ENCODE results near the gene OR13F1. TPM values are rescaled to one million over a fixed set of nuclear protein-coding genes. Genes with fewer than 3 reads are reported as not detected.

OR13F1 gene, protein sequence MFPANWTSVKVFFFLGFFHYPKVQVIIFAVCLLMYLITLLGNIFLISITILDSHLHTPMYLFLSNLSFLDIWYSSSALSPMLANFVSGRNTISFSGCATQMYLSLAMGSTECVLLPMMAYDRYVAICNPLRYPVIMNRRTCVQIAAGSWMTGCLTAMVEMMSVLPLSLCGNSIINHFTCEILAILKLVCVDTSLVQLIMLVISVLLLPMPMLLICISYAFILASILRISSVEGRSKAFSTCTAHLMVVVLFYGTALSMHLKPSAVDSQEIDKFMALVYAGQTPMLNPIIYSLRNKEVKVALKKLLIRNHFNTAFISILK
- total RNA-seq (not detected), total RNA-seq (0 to 0.08 (median 0) reads per million in 172 experiments)
- not detected for polyA plus RNA-seq (2013, experiment 1 of 2)
- not detected for polyA plus RNA-seq (2013, experiment 2 of 2)

- Histone ChIP-seq H3K36me3 (ENCODE audit: insufficient read depth, low read length) (no peaks in the 10 kb centered on the region), H3K27ac (ENCODE audit: low read depth in 1 of 2, low read length in 2 of 2) (no peak within 1 kb of the TSS), H3K4me1 (ENCODE audit: insufficient read depth, low read length) (no peaks in the 10 kb centered on the region), H3K27me3 (ENCODE audit: control insufficient read depth in 1 of 2, insufficient read depth in 2 of 2, low read length in 2 of 2) (no peaks in the 10 kb centered on the region), H3K9me3 (ENCODE audit: control insufficient read depth in 1 of 2, insufficient read depth in 1 of 2, low read length in 2 of 2) (no peaks in the 10 kb centered on the region), H3K4me3 (ENCODE audit: low read length) (no peak within 1 kb of the TSS)
- Mint-ChIP-seq H3K9me3 (no peaks in the 10 kb centered on the region), H3K27me3 (no peaks in the 10 kb centered on the region), H3K4me1 (ENCODE audit: low read depth) (no peaks in the 10 kb centered on the region), H3K27ac (no peak within 1 kb of the TSS), H3K4me3 (no peak within 1 kb of the TSS), H3K36me3 (ENCODE audit: low read depth) (no peaks in the 10 kb centered on the region)
- intact Hi-C loops (cut with DNase I, micrococcal nuclease): no loop called here
- no peak for ATAC-seq (ENCODE audit: poor library complexity)
- TF ChIP-seq, protein P1, sequence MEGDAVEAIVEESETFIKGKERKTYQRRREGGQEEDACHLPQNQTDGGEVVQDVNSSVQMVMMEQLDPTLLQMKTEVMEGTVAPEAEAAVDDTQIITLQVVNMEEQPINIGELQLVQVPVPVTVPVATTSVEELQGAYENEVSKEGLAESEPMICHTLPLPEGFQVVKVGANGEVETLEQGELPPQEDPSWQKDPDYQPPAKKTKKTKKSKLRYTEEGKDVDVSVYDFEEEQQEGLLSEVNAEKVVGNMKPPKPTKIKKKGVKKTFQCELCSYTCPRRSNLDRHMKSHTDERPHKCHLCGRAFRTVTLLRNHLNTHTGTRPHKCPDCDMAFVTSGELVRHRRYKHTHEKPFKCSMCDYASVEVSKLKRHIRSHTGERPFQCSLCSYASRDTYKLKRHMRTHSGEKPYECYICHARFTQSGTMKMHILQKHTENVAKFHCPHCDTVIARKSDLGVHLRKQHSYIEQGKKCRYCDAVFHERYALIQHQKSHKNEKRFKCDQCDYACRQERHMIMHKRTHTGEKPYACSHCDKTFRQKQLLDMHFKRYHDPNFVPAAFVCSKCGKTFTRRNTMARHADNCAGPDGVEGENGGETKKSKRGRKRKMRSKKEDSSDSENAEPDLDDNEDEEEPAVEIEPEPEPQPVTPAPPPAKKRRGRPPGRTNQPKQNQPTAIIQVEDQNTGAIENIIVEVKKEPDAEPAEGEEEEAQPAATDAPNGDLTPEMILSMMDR (IDR thresholded peaks at IDR 0.05): no peak
- POLR2A ChIA-PET: no interaction called here
- CTCF ChIA-PET: no interaction called here
- no peak for DNase-seq
Observed at GRCh38 chr9:104503963-104504362, at the start of gene OR13F1. Gene OR13F1 (plus strand): TSS chr9:104504263. CDS start chr9:104504263, 0 bp downstream.

- ChIA-PET POLR2A (no interaction called here), CTCF (interaction anchor here (1.1 kb wide), 1 partner anchor 10 kb away, joined by 3 read pairs; no protein-coding TSS in a partner anchor)
- H3K27me3 Mint-ChIP-seq: peaks cover 4% of the 10 kb centered on the region
- Histone ChIP-seq H3K27ac (ENCODE audit: low read depth in 1 of 2, low read length in 2 of 2) (no peak overlapping the region), H3K4me3 (ENCODE audit: low read length) (no peak overlapping the region), H3K36me3 (ENCODE audit: insufficient read depth, low read length) (no peaks in the 10 kb centered on the region), H3K9me3 (ENCODE audit: control insufficient read depth in 1 of 2, insufficient read depth in 1 of 2, low read length in 2 of 2) (no peaks in the 10 kb centered on the region), H3K27me3 (ENCODE audit: control insufficient read depth in 1 of 2, insufficient read depth in 2 of 2, low read length in 2 of 2) (no peaks in the 10 kb centered on the region), H3K4me1 (ENCODE audit: insufficient read depth, low read length) (no peaks in the 10 kb centered on the region)
- ATAC-seq (ENCODE audit: poor library complexity) (no peak), DNase-seq (no peak)
- TF ChIP-seq, protein P1 (IDR thresholded peaks at IDR 0.05): no peak
- no peaks in the 10 kb centered on the region for H3K36me3 Mint-ChIP-seq (ENCODE audit: low read depth)
- no peaks in the 10 kb centered on the region for H3K4me1 Mint-ChIP-seq (ENCODE audit: low read depth)
- no peak overlapping the region for H3K27ac Mint-ChIP-seq
- H3K4me3 Mint-ChIP-seq: no peak overlapping the region
- H3K9me3 Mint-ChIP-seq: no peaks in the 10 kb centered on the region
- intact Hi-C loops (cut with DNase I, micrococcal nuclease): no loop called here
Observed at GRCh38 chr9:104456831-104457230, 47.2 kb upstream of the OR13F1 start.

GRCh38 chr9:104463864-104464263 lies 40.2 kb upstream of the OR13F1 start:
- Histone ChIP-seq H3K9me3 (ENCODE audit: control insufficient read depth in 1 of 2, insufficient read depth in 1 of 2, low read length in 2 of 2) (no peaks in the 10 kb centered on the region), H3K4me1 (ENCODE audit: insufficient read depth, low read length) (no peaks in the 10 kb centered on the region), H3K36me3 (ENCODE audit: insufficient read depth, low read length) (no peaks in the 10 kb centered on the region), H3K27me3 (ENCODE audit: control insufficient read depth in 1 of 2, insufficient read depth in 2 of 2, low read length in 2 of 2) (no peaks in the 10 kb centered on the region), H3K27ac (ENCODE audit: low read depth in 1 of 2, low read length in 2 of 2) (no peak overlapping the region), H3K4me3 (ENCODE audit: low read length) (no peak overlapping the region)
- Mint-ChIP-seq H3K4me3 (no peak overlapping the region), H3K27ac (no peak overlapping the region), H3K27me3 (peaks cover 4% of the 10 kb centered on the region), H3K36me3 (ENCODE audit: low read depth) (no peaks in the 10 kb centered on the region), H3K9me3 (peaks cover 5% of the 10 kb centered on the region), H3K4me1 (ENCODE audit: low read depth) (no peaks in the 10 kb centered on the region)
- CTCF ChIA-PET: no interaction called here
- intact Hi-C loops (cut with DNase I, micrococcal nuclease): no loop called here
- DNase-seq (no peak), ATAC-seq (ENCODE audit: poor library complexity) (no peak)
- POLR2A ChIA-PET: no interaction called here
- TF ChIP-seq, protein P1 (IDR thresholded peaks at IDR 0.05): no peak
